HCT116 (cell line): ENCODE data around the gene NAGPA. TPM values are rescaled to one million over a fixed set of nuclear protein-coding genes. Genes with fewer than 3 reads are reported as not detected.
A peak's percentile ranks its signal among the peaks of the same experiment; 100 is the strongest.

Experiments used
- ATAC-seq: fragments of 200-7000 bp; cut with Tn5 transposase; 2 replicates; pipeline ENCODE4 v1.9.1; 2020; ENCODE audit warnings: mild to moderate bottlenecking, moderate library complexity
- BruUV-seq: library from RNA; stranded (reverse); fragments of 400-500 nt; replicated peaks from 2 replicates; lab custom pipeline; 2021; lab: Mats Ljungman, UMichigan
- CTCF ChIA-PET: fragments of 300-600 bp; sonication (Branson Sonifier 250); formaldehyde crosslinking; loops from one replicate; lab custom pipeline; 2021; ENCODE audit warnings: antibody characterized with exemption; lab: Charles Lee
- POLR2A ChIA-PET: fragments of 300-600, 350-600 bp; sonication (Branson Sonifier 250); formaldehyde crosslinking; loops from one replicate; lab custom pipeline; 2021; ENCODE audit warnings: antibody characterized with exemption; lab: Charles Lee
- RAD21 ChIA-PET, 2 experiments: fragments of 300-600 bp; sonication (Branson Sonifier 250); formaldehyde crosslinking; loops; one replicate each; lab custom pipeline; 2023; ENCODE audit warnings: low total read pairs in 2 of 2; ENCODE audit not compliant: uncharacterized antibody in 2 of 2, unreplicated experiment in 2 of 2, low non-redundant PET in 1 of 2; lab: Charles Lee
- DNase-seq: peaks from one replicate; pipeline ENCODE4 v3.0.0-alpha.2; 2010; ENCODE audit warnings: low read depth, low spot score
- H2AFZ ChIP-seq: fragments of 200-600 bp; shearing (Covaris generic), sonication (generic); 2 replicates; pipeline ENCODE4 v1.6.1; 2017; ENCODE audit warnings: low read depth, mixed run types, mixed read lengths, antibody characterized with exemption, low read length; ENCODE audit not compliant: poor library complexity, severe bottlenecking
- H3K27ac ChIP-seq: 2 replicates; pipeline ENCODE4 v1.5.1; 2012; ENCODE audit warnings: low read depth, low read length
- H3K27me3 ChIP-seq: fragments of 200-600 bp; sonication (generic); 2 replicates; pipeline ENCODE4 v1.6.1; 2016; ENCODE audit warnings: mixed run types, low read length, mixed read lengths; ENCODE audit not compliant: insufficient read depth
- H3K36me3 ChIP-seq, 2 experiments: fragments of 200-500 bp in 1 of 2; fragments of 200-600 bp in 1 of 2; sonication (Bioruptor generic) in 1 of 2; sonication (generic) in 1 of 2; 2 replicates each; pipeline versions ENCODE4 v1.5.1 to v1.6.1; 2014 to 2016; ENCODE audit warnings: low read length in 2 of 2, inconsistent platforms in 1 of 2, mixed read lengths in 1 of 2, mixed run types in 1 of 2; ENCODE audit not compliant: insufficient read depth in 2 of 2, control insufficient read depth in 1 of 2
- H3K4me1 ChIP-seq, 2 experiments: fragments of 200-600 bp in 1 of 2; sonication (generic) in 1 of 2; 2 replicates each; pipeline versions ENCODE4 v1.5.1 to v1.6.1; 2012 to 2017; ENCODE audit warnings: low read length in 2 of 2, inconsistent platforms in 1 of 2, mild to moderate bottlenecking in 1 of 2, mixed read lengths in 1 of 2, mixed run types in 1 of 2, moderate library complexity in 1 of 2; ENCODE audit not compliant: insufficient read depth in 2 of 2, control insufficient read depth in 1 of 2
- H3K4me2 ChIP-seq: fragments of 200-600 bp; sonication (generic); 2 replicates; pipeline ENCODE4 v1.6.1; 2017; ENCODE audit warnings: mixed run types, low read length, mixed read lengths
- H3K4me3 ChIP-seq, 2 experiments: fragments of 200-600 bp in 1 of 2; sonication (generic) in 1 of 2; replicated peaks in 1 of 2; 2 replicates each; pipeline ENCODE4 v1.5.1; 2011 to 2016; ENCODE audit warnings: low read length in 2 of 2, control low read depth in 1 of 2, low read depth in 1 of 2, mild to moderate bottlenecking in 1 of 2, mixed read lengths in 1 of 2, mixed run types in 1 of 2
- H3K79me2 ChIP-seq: fragments of 200-600 bp; sonication (generic); 2 replicates; pipeline ENCODE4 v1.6.1; 2017; ENCODE audit warnings: mild to moderate bottlenecking, mixed run types, low read length, moderate library complexity, mixed read lengths; ENCODE audit not compliant: insufficient read depth
- H3K9ac ChIP-seq: fragments of 200-600 bp; sonication (generic); 2 replicates; pipeline ENCODE4 v1.6.1; 2016; ENCODE audit warnings: low read length, mixed read lengths
- H3K9me2 ChIP-seq: fragments of 200-600 bp; sonication (generic), shearing (Covaris generic); 2 replicates; pipeline ENCODE4 v1.6.1; 2017; ENCODE audit warnings: mixed run types, mild to moderate bottlenecking, moderate library complexity; ENCODE audit not compliant: insufficient read depth
- H3K9me3 ChIP-seq, 2 experiments: fragments of 200-500 bp in 1 of 2; fragments of 200-600 bp in 1 of 2; sonication (Bioruptor generic) in 1 of 2; sonication (generic) in 1 of 2; 2 replicates each; pipeline ENCODE4 v1.6.1; 2014 to 2017; ENCODE audit warnings: low read length in 2 of 2, mixed read lengths in 2 of 2, inconsistent platforms in 1 of 2, low read depth in 1 of 2, mild to moderate bottlenecking in 1 of 2, mixed run types in 1 of 2, moderate library complexity in 1 of 2; ENCODE audit not compliant: control insufficient read depth in 1 of 2, insufficient read depth in 1 of 2
- H4K20me1 ChIP-seq: fragments of 200-600 bp; sonication (generic), shearing (Covaris generic); 2 replicates; pipeline ENCODE4 v1.6.1; 2017; ENCODE audit warnings: mixed run types, mild to moderate bottlenecking, moderate library complexity; ENCODE audit not compliant: insufficient read depth
- CBX3 ChIP-seq: IDR thresholded peaks from 2 replicates; pipeline ENCODE4 v1.6.1; 2012; ENCODE audit warnings: low read depth
- EZH2 ChIP-seq: fragments of 200-600 bp; sonication (generic); IDR thresholded peaks from 2 replicates; pipeline ENCODE4 v1.6.1; 2017; ENCODE audit warnings: antibody characterized with exemption, mixed run types
- FOSL1 ChIP-seq: IDR thresholded peaks from 2 replicates; pipeline ENCODE4 v1.6.1; 2012; ENCODE audit warnings: low read depth
- SIN3A ChIP-seq: IDR thresholded peaks from 2 replicates; pipeline ENCODE4 v1.6.1; 2012; ENCODE audit warnings: low read depth
- SRF ChIP-seq: IDR thresholded peaks from 2 replicates; pipeline ENCODE4 v1.6.1; 2012; ENCODE audit warnings: low read depth
- TCF7L2 ChIP-seq: IDR thresholded peaks from 2 replicates; pipeline ENCODE4 v1.7.0; 2011; ENCODE audit warnings: borderline replicate concordance, inconsistent platforms; ENCODE audit not compliant: insufficient read depth, insufficient read length; ENCODE audit errors: extremely low read depth
- ZFX ChIP-seq: fragments of 450-650 bp; IDR thresholded peaks from 2 replicates; pipeline ENCODE4 v1.6.1; 2017
- intact Hi-C: fragments of 100-400 bp; cut with micrococcal nuclease; formaldehyde crosslinking; loops from 2 replicates; pipeline ENCODE4 v1.10.0; 2022
- total RNA-seq: library from RNA; stranded (reverse); gene quantifications from one replicate; pipeline ENCODE4 v1.2.1, GENCODE V29; 2021; ENCODE audit not compliant: unreplicated experiment
- TF ChIP-seq, protein P1 (sequence below): IDR thresholded peaks from 2 replicates; pipeline ENCODE4 v1.6.1; 2011; ENCODE audit warnings: mild to moderate bottlenecking, low read length, moderate library complexity; ENCODE audit not compliant: insufficient replicate concordance; ENCODE audit errors: extremely low read depth

The NAGPA gene
- total RNA-seq, 1 experiment from 2014 or later: 17.5 TPM

- Histone ChIP-seq H3K79me2 (no peaks in the 10 kb centered on the region), H3K4me2 (no peak overlapping the region), H3K9me3 (no peaks in the 10 kb centered on the region), H3K27ac (no peak overlapping the region), H3K4me3 (no peak overlapping the region), H2AFZ (no peak overlapping the region), H3K9me2 (no peaks in the 10 kb centered on the region), H4K20me1 (no peaks in the 10 kb centered on the region), H3K27me3 (no peaks in the 10 kb centered on the region), H3K9ac (no peak overlapping the region), H3K36me3 (no peaks in the 10 kb centered on the region)
- DNase-seq: no peak
- BruUV-seq: no TSS peak
- ChIA-PET RAD21 (no interaction called here), POLR2A (no interaction called here)
- intact Hi-C loops: no loop called here
- no peak for TF ChIP-seq TCF7L2
- no peak for TF ChIP-seq ZFX
- TF ChIP-seq, protein P1, sequence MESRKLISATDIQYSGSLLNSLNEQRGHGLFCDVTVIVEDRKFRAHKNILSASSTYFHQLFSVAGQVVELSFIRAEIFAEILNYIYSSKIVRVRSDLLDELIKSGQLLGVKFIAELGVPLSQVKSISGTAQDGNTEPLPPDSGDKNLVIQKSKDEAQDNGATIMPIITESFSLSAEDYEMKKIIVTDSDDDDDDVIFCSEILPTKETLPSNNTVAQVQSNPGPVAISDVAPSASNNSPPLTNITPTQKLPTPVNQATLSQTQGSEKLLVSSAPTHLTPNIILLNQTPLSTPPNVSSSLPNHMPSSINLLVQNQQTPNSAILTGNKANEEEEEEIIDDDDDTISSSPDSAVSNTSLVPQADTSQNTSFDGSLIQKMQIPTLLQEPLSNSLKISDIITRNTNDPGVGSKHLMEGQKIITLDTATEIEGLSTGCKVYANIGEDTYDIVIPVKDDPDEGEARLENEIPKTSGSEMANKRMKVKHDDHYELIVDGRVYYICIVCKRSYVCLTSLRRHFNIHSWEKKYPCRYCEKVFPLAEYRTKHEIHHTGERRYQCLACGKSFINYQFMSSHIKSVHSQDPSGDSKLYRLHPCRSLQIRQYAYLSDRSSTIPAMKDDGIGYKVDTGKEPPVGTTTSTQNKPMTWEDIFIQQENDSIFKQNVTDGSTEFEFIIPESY: no peak
- TF ChIP-seq SRF: no peak
- TF ChIP-seq SIN3A: no peak
- TF ChIP-seq EZH2: no peak
- no peak for TF ChIP-seq CBX3
- TF ChIP-seq, all 23 proteins: peak for 0
- CTCF ChIA-PET: no interaction called here
- ATAC-seq: no peak
- H3K4me1 ChIP-seq: no peaks in the 10 kb centered on the region
Observed at GRCh38 chr16:5015887-5016286, 17.8 kb downstream of the NAGPA start.

GRCh38 chr16:5015351-5015750 lies 18.4 kb downstream of the NAGPA start:
- CTCF ChIA-PET: no interaction called here
- H3K27me3 ChIP-seq: no peaks in the 10 kb centered on the region
- H3K9ac ChIP-seq: no peak overlapping the region
- ATAC-seq (peak; percentile 78), DNase-seq (no peak)
- H3K79me2 ChIP-seq: no peaks in the 10 kb centered on the region
- H3K36me3 ChIP-seq: no peaks in the 10 kb centered on the region
- H4K20me1 ChIP-seq: no peaks in the 10 kb centered on the region
- no peak overlapping the region for H2AFZ ChIP-seq
- H3K4me1 ChIP-seq: no peaks in the 10 kb centered on the region
- TF ChIP-seq CBX3 (no peak), FOSL1 (no peak)
- H3K9me3 ChIP-seq: no peaks in the 10 kb centered on the region
- no peak overlapping the region for H3K4me3 ChIP-seq
- no TSS peak for BruUV-seq
- H3K9me2 ChIP-seq: no peaks in the 10 kb centered on the region
- intact Hi-C loops: no loop called here
- H3K4me2 ChIP-seq: no peak overlapping the region
- POLR2A ChIA-PET: no interaction called here
- no peak overlapping the region for H3K27ac ChIP-seq
- RAD21 ChIA-PET: no interaction called here
